Activated T-cell treated with anti-CD3 and anti-CD28 coated beads, Interleukin-2, amount 50 U/mL, for 4 hours (primary cell): ENCODE results near the gene FASN. TPM values are rescaled to one million over a fixed set of nuclear protein-coding genes. Genes with fewer than 3 reads are reported as not detected.

ENCODE experiments used
- ATAC-seq, 2 donors: fragments of 200-7000 bp; cut with Tn5 transposase; one replicate each; pipeline ENCODE4 v1.10.0; 2021
- DNase-seq: peaks from one replicate; pipeline ENCODE4 v3.0.0-alpha.2; 2020
- H3K27me3 Mint-ChIP-seq: one replicate; pipeline ENCODE4 v1.8.0; 2021; ENCODE audit warnings: low read depth, mixed read lengths
- H3K36me3 Mint-ChIP-seq: one replicate; pipeline ENCODE4 v1.8.0; 2022; ENCODE audit warnings: mixed read lengths; ENCODE audit not compliant: insufficient read depth
- H3K4me1 Mint-ChIP-seq: one replicate; pipeline ENCODE4 v1.8.0; 2021; ENCODE audit warnings: low read depth, mixed read lengths
- H3K4me3 Mint-ChIP-seq: one replicate; pipeline ENCODE4 v1.8.0; 2021; ENCODE audit warnings: mild to moderate bottlenecking, moderate library complexity, mixed read lengths
- H3K9me3 Mint-ChIP-seq: one replicate; pipeline ENCODE4 v1.8.0; 2021; ENCODE audit warnings: mixed read lengths
- total RNA-seq, 3 donors: library from RNA; stranded (reverse); gene quantifications; one replicate each; pipeline ENCODE4 v1.2.1, GENCODE V29; 2021

The FASN gene
- total RNA-seq, 3 donors from 2014 or later, result 365 to 468 (median 403) TPM

DNA sequence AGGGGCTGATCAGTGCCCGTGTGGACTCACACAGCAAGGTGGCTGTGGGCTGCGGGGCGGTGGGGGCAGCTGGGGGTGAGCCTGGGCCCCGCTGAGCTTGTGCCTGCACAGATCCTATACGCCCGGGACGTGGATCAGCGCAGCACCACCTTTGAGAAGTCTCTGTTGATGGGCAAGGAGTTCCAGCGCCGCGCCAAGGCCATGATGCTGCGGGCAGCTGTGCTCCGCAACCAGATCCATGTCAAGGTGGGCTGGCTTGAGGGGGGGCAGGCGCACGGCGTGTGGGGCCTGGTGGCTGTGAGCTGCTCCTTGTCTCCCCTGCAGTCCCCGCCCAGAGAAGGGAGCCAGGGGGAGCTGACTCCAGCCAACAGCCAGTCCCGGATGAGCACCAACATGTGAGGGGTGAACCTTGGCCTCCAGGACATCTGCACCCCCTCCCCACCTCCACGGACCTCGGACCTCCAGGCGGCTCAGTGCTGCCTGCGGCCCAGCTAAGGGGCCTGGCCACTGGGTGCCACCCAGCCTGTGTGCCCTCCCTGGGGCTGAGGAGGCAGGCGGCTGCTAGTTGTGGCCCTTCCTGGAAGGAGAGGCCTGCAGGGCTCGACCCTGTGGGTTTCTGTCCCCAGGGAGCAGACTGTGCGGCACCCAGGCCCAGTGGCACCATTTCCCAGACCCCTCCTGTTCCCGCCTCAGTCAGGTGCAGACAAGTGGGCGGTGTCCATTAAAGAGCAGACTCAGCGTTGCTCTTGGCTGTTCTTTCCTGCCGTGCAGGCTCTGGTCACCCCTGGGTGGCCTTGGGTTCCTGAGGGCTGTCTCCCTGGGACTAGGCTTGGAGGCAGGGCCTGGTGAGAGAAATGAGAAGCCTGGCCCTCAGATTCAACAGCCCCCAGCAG is 41.1 kb downstream of the FASN start:
- Mint-ChIP-seq H3K4me1 (peaks cover 2% of the 10 kb centered on the region), H3K4me3 (no peak overlapping the region), H3K9me3 (no peaks in the 10 kb centered on the region), H3K36me3 (peaks cover 7% of the 10 kb centered on the region), H3K27me3 (no peaks in the 10 kb centered on the region)
- DNase-seq, result no peak
- ATAC-seq, result no peak

DNA sequence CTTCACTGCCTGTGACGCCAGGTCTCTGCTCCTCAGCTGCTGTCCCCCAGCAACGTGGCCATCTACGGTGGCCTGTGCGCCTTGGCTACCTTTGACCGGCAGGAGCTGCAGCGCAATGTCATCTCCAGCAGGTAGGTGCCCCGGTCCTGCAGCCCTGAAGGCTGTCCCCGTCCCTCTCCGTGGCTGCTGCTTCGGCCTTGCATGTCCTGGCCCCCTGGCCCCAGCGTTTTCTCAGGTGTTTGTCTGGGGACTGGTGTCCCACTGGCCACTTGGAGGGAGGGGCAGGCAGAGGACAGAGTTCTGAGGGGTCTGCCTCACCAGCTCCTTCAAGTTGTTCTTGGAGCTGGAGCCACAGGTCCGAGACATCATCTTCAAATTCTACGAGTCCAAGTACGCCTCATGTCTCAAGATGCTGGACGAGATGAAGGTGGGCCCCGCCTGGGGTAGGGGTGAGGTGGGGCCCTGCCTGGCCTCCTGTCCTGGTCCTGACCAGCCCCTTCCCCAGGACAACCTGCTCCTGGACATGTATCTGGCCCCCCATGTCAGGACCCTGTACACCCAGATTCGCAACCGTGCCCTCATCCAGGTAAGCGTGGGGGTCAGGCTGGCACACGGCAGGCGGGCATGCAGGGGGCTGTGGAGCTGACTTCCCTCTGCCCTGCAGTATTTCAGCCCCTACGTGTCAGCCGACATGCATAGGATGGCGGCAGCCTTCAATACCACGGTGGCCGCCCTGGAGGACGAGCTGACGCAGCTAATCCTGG is 41.9 kb downstream of the FASN start:
- no peaks in the 10 kb centered on the region for H3K9me3 Mint-ChIP-seq
- DNase-seq (no peak), ATAC-seq (no peak)
- peaks cover 2% of the 10 kb centered on the region for H3K4me1 Mint-ChIP-seq
- no peak overlapping the region for H3K4me3 Mint-ChIP-seq
- no peaks in the 10 kb centered on the region for H3K27me3 Mint-ChIP-seq
- peaks cover 7% of the 10 kb centered on the region for H3K36me3 Mint-ChIP-seq

DNA sequence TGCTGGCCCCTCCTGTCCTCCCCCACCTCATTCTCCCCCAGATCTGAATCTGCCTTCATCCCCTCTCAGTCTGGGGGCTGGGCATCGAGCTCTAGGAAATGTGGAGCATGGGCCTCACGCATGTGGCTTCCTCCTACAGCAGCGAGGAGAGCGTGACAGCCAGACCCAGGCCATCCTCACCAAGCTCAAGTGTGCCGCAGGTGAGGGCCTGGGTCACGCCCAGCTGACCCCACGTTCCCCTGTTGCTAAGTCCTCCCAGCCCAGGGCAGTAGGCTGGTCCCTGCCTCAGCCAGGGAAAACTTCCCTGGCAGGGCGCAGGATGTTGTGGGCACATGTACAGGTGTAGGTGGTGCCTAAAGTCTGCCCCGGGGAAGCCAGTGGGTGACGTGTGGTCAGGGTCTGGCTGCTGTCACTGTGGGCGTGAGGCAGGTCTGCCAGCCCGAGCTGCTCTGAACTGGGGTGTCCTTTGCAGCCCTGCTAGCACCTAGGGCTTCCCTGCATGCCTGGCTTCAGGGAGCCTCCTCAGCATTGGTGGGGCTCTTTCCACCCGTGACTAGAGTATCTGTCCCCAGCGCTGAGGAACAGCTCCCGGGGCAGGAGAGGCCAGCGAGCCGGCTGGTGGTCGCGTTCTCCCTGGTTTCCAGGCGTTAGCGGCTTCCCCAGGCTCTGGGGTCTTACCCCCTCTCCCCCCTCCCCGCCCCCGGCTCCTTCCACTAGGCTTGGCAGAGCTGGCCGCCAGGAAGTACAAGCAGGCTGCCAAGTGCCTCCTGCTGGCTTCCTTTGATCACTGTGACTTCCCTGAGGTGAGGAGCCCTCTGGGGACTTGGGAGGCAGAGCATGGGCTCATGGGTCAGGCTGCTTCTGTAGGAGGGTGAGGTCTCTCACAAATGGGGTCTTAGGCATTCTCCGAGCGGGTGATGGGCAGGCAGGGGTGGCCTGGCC is 42.7 kb downstream of the FASN start:
- ATAC-seq (no peak), DNase-seq (no peak)
- no peaks in the 10 kb centered on the region for H3K27me3 Mint-ChIP-seq
- H3K4me1 Mint-ChIP-seq, result peaks cover 8% of the 10 kb centered on the region
- H3K9me3 Mint-ChIP-seq, result no peaks in the 10 kb centered on the region
- H3K4me3 Mint-ChIP-seq, result no peak overlapping the region
- H3K36me3 Mint-ChIP-seq, result peaks cover 7% of the 10 kb centered on the region

DNA sequence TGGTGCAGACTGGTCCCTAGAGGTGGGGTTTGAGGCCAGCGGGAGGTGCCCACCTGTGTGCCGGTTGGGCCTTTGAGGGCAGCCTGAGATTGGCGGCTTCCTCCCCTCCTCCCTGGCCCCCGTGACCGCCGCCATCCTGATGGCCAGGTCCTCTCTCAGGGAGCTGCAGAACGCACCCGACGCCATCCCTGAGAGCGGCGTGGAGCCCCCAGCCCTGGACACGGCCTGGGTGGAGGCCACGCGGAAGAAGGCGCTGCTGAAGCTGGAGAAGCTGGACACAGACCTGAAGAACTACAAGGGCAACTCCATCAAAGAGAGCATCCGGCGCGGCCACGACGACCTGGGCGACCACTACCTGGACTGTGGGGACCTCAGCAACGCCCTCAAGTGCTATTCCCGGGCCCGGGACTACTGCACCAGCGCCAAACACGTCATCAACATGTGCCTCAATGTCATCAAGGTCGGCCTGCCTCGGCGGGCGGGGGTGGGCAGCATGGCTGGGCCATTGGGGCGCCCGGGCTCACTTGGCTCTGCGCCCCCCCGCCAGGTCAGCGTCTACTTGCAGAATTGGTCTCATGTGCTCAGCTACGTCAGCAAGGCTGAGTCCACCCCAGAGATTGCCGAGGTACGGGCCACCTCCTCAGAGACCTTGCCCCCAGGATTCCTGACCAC is 43.5 kb downstream of the FASN start:
- H3K4me1 Mint-ChIP-seq, result peaks cover 12% of the 10 kb centered on the region
- ATAC-seq (no peak), DNase-seq (no peak)
- peaks cover 4% of the 10 kb centered on the region for H3K36me3 Mint-ChIP-seq
- H3K9me3 Mint-ChIP-seq, result no peaks in the 10 kb centered on the region
- no peaks in the 10 kb centered on the region for H3K27me3 Mint-ChIP-seq
- peak overlapping the region; percentile 58 for H3K4me3 Mint-ChIP-seq

DNA sequence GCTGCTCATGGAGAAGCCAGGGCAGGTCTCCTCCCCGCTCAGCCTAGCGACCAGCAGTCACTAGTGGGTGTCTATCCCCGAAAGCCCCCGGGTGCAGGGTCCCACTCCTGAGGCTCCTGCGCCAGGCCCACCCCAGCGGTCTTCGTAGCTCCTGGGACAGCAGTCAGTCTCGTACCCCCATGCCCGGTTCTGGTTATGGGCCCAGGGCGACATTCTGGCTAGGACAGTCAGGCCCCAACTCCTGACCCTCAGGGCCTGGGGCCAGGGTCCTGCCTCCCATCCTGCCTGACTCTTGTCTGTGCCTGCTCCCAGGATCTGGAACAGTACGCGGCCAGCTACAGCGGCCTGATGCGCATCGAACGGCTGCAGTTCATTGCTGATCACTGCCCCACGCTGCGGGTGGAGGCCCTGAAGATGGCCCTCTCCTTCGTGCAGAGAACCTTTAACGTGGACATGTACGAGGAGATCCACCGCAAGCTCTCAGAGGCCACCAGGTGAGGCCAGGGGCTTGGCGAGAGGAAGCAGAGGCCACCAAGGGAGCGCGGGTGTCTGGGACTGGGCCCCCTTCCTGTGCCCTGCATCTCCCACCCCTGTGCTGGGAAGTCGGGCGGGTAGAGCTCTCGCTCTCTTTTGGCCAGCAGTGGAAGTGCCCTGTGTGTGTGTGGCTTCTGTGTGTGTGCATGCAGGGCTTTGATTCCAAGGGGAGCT is 44.3 kb downstream of the FASN start:
- ATAC-seq, result no peak
- Mint-ChIP-seq H3K4me1 (peaks cover 12% of the 10 kb centered on the region), H3K9me3 (no peaks in the 10 kb centered on the region), H3K27me3 (no peaks in the 10 kb centered on the region), H3K36me3 (peaks cover 4% of the 10 kb centered on the region), H3K4me3 (peak overlapping the region; percentile 86)
- no peak for DNase-seq

DNA sequence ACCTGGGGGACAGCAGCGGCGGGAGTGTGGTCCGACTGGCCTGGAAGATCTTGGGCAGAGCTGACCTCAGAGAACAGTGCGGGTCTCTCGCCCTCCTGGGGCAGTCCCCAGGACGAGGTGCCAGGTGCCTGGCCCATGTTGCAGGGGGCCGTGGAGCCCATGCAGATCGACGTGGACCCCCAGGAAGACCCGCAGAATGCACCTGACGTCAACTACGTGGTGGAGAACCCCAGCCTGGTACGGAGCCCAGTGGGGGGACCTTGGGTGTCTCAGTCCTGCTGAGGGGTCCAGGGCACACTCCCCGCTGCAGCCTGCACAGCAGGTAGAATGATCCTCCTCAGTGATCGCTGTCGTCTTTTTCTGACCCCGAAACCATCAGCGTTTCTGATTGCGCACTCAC is 44.9 kb downstream of the FASN start:
- H3K36me3 Mint-ChIP-seq, result peaks cover 4% of the 10 kb centered on the region
- no peaks in the 10 kb centered on the region for H3K9me3 Mint-ChIP-seq
- H3K4me1 Mint-ChIP-seq, result peaks cover 12% of the 10 kb centered on the region
- DNase-seq, result no peak
- H3K27me3 Mint-ChIP-seq, result no peaks in the 10 kb centered on the region
- no peak for ATAC-seq
- peak overlapping the region; percentile 86 for H3K4me3 Mint-ChIP-seq

DNA sequence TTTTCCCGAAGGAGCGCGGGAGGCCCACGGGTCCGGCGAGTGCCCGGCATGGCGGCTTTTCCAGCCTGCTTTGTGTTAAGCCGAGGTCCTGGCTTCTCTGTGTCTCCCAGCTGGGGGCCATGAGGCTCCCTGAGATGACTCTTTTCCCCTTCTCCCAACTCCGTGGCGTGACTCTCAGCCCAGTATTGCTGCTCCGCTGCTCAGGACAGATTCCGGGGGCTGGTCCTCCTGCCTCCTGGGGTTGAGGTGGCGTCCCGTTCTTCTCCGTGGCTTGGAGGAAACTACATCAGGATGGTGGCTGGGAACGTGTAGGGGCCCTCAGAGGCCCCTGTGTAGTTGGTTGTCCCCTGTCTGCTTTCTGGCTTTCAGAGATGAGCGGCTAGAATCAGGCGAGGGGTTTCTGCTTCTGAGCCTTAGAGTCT is 45.4 kb downstream of the FASN start:
- no peaks in the 10 kb centered on the region for H3K27me3 Mint-ChIP-seq
- peaks cover 1% of the 10 kb centered on the region for H3K36me3 Mint-ChIP-seq
- H3K9me3 Mint-ChIP-seq, result no peaks in the 10 kb centered on the region
- DNase-seq, result no peak
- ATAC-seq, result no peak
- peaks cover 12% of the 10 kb centered on the region for H3K4me1 Mint-ChIP-seq
- H3K4me3 Mint-ChIP-seq, result peak overlapping the region; percentile 86

DNA sequence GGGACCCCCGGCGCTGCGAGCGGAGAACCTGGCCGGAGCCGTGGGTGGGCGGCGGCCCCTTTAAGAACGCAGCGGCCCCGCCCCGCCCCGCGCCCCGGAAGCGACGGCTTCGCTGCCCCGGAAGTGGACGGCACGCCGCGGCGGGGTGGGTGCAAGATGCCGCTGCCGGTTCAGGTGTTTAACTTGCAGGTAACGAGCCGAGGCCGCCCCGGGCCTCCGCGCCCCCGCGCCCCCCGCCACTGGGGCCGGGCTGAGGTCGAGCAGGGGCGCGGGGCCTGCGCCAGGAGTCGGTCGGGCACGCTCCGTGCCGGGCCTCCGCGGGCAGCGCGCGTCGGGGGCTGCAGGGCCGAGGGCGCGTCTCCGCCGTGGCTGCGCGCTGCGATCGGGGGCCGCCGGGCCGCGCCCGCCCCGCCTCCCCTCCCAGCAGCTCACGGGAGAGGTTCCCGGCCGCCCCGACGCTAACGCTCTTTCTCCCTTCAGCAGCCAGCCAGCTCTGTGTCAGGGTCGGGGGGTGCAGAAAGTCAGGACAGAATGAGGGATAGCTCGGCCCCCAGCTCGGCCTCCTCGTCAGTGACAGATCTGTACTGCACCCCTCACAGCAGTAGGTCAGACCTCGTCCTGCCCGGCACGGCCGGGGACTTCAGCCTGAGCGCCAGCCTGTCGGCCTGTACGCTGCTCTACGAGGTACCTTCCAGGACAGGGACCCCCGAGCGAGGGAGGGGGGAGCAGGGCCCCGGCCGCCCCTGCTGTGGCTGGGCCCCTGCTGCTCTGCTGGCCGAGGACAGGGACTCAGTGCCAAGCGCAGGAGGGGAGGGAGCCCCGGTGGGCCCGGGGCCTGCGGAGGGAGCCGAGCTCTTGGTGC is 46.0 kb downstream of the FASN start, which contains the start of the genes GPS1 and RFNG:
GPS1 (plus strand) TSS at position 123 of the 862 bp plus-strand sequence; CDS start at position 157, 34 bp downstream.
RFNG (minus strand) TSS at position 36 of the 862 bp plus-strand sequence. CDS start 45 bp downstream, outside the sequence.
- H3K4me1 Mint-ChIP-seq, result peaks cover 12% of the 10 kb centered on the region
- peak; percentile 91 for ATAC-seq
- H3K27me3 Mint-ChIP-seq, result no peaks in the 10 kb centered on the region
- H3K36me3 Mint-ChIP-seq, result peaks cover 6% of the 10 kb centered on the region
- peak; percentile 81 for DNase-seq
- no peaks in the 10 kb centered on the region for H3K9me3 Mint-ChIP-seq
- H3K4me3 Mint-ChIP-seq, result peak within 1 kb of the TSS; percentile 86

DNA sequence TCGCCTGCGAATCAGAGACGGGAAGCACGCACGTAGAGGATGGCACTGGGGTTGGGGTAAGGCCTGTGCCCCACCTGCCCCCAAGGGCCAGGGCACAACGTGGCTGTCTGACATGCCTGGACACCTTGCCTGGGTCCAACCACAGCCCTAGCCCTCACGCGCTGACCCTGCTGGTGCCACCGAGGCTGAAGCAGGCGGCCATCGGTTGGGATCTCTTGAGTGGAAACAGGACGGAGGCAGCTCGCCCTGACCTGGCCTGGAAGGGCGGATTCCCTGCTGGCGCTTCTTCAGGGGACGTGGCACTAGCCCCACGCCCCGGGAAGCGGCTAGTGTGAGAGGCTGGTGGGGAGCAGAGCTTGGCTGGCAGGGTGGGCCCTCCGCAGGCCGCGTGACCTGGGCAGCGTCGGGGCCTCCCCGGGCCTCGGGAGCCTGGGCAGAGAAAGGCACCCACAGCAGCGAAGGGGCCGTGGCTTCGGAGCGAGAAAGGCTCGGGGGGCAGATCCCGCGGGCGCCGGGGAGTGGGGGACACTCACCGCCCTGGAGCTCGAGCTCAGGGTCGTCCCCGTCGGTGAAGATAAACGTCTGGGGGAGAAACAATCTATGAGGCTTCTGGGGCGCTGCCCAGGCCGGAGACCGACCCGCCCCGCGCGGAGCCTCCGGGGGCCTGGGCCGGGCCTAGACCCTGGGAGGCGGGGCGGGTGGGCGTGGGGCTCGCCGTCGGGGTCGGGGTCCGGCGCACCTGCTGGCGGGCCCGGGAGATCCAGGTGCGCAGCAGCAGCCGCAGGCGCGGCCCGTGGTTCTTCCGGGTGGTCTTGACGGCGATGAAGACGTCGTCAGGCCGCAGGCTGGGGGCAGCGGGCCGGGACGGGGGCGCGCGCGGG is 47.0 kb downstream of the FASN start:
- ATAC-seq (peak; percentile 13 to 25), DNase-seq (no peak)
- no peaks in the 10 kb centered on the region for H3K9me3 Mint-ChIP-seq
- H3K4me1 Mint-ChIP-seq, result peaks cover 12% of the 10 kb centered on the region
- H3K36me3 Mint-ChIP-seq, result peaks cover 6% of the 10 kb centered on the region
- peak overlapping the region; percentile 86 for H3K4me3 Mint-ChIP-seq
- no peaks in the 10 kb centered on the region for H3K27me3 Mint-ChIP-seq

DNA sequence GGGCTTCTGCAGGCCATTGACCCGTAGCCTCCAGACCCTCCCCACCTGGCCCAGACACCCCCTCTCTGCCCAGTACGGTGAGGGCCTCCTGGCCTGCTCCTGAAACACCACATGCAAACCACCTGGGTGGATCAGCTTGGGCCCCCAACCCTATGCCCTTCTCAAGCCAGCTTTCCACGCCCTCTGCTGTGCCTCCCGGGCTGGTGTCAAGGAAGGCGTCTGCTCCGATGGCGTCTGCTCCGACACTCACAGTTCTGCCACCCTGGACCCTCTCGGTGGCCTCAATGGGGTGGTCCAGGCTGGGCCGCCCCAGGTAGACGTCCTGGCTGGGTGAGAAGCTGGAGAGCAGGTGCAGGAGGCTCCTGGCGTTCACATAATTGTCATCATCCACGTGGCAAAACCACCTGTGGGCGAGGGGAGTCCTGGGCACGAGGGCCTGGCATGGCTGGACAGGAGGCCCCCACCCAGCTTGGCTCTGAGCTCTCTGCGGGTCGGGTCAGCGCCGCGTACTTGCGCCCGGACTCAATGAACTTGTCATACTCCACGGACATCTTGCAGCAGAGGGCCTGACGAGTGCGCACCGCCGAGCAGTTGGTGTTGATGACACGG is 47.8 kb downstream of the FASN start:
- peaks cover 12% of the 10 kb centered on the region for H3K4me1 Mint-ChIP-seq
- H3K9me3 Mint-ChIP-seq, result no peaks in the 10 kb centered on the region
- DNase-seq (no peak), ATAC-seq (no peak)
- peaks cover 6% of the 10 kb centered on the region for H3K36me3 Mint-ChIP-seq
- no peaks in the 10 kb centered on the region for H3K27me3 Mint-ChIP-seq
- H3K4me3 Mint-ChIP-seq, result peak overlapping the region; percentile 86

DNA sequence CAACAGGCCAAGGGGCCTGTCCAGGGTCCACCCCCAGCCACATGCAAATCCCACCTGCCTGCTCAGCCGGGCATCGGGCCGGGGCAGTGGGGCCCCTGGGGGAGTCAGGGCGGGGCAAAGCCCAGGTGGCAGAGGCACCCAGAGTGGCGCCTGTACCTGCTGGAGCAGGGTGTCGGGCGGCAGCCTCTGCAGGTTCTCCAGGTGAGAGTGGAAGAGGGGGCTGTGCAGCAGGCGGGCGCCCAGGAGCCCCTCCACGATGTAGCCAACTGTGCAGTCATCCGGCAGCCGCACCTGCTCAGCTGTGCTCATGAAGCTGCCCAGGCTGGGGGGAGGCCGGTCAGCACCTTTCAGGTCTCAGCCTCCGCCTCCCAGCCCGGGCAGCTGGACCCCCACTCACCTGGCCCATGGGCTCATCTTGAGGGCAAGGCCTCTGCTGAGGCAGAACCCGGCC is 48.5 kb downstream of the FASN start:
- ATAC-seq (no peak), DNase-seq (no peak)
- H3K9me3 Mint-ChIP-seq, result no peaks in the 10 kb centered on the region
- H3K27me3 Mint-ChIP-seq, result no peaks in the 10 kb centered on the region
- peaks cover 6% of the 10 kb centered on the region for H3K36me3 Mint-ChIP-seq
- H3K4me3 Mint-ChIP-seq, result no peak overlapping the region
- peaks cover 12% of the 10 kb centered on the region for H3K4me1 Mint-ChIP-seq
